Measurements from ENCODE around the gene RPS6KA5. TPM values are rescaled to one million over a fixed set of nuclear protein-coding genes. Genes with fewer than 3 reads are reported as not detected.
A peak's percentile ranks its signal among the peaks of the same experiment; 100 is the strongest.

RPS6KA5 gene
- total RNA-seq, 1 experiment from 2014 or later = 24.2 TPM

GRCh38 chr14:90970167-90970600 is 90.3 kb downstream of the RPS6KA5 start (continued):
- TF ChIP-seq CEBPB (IDR thresholded peaks at IDR 0.05; ENCODE audit: low read depth) (peak; percentile 99), MAX (IDR thresholded peaks at IDR 0.05) (peak; percentile 62), ZFX (IDR thresholded peaks at IDR 0.05) (no peak), FOSL1 (IDR thresholded peaks at IDR 0.05; ENCODE audit: low read depth) (peak; percentile 99)

- Histone ChIP-seq H3K27me3 (ENCODE audit: insufficient read depth, low read length) (no peaks in the 10 kb centered on the region), H3K9me3 (ENCODE audit: control insufficient read depth in 1 of 2, insufficient read depth in 1 of 2, low read depth in 1 of 2, low read length in 2 of 2) (no peaks in the 10 kb centered on the region; a peak in 1 of 4 replicates), H3K4me1 (ENCODE audit: control insufficient read depth in 1 of 2, insufficient read depth in 2 of 2, low read length in 2 of 2) (peaks cover 37 to 77% of the 10 kb centered on the region in 2 experiments), H3K9ac (ENCODE audit: low read length) (peak overlapping the region; percentile 39), H3K36me3 (ENCODE audit: control insufficient read depth in 1 of 2, insufficient read depth in 2 of 2, low read length in 2 of 2) (peaks cover 0 to 12% of the 10 kb centered on the region in 2 experiments; a peak in 2 of 4 replicates), H3K79me2 (ENCODE audit: insufficient read depth, low read length) (no peaks in the 10 kb centered on the region; the same call in 1 of the 2 replicates), H3K4me3 (replicated peaks in 1 of 2; ENCODE audit: low read depth in 1 of 2, low read length in 2 of 2) (peak overlapping the region in 1 of 2 experiments; percentile 15; a peak in 1 of 4 replicates), H2AFZ (ENCODE audit: low read depth, low read length, poor library complexity, severe bottlenecking) (no peak overlapping the region), H4K20me1 (ENCODE audit: insufficient read depth) (no peaks in the 10 kb centered on the region), H3K9me2 (ENCODE audit: insufficient read depth) (no peaks in the 10 kb centered on the region), H3K27ac (ENCODE audit: low read depth, low read length) (peak overlapping the region; percentile 86), H3K4me2 (ENCODE audit: low read length) (peak overlapping the region; percentile 61)
- intact Hi-C loops (cut with micrococcal nuclease) = loop anchor here (1.0 to 2.0 kb wide), 2 partner anchors 91 to 145 kb away; partner anchors contain the start of genes DGLUCY and RPS6KA5
- DNase-seq (ENCODE audit: low read depth, low spot score) (peak; percentile 21), ATAC-seq (peak; percentile 65; the same call in 1 of the 2 replicates)
- CTCF ChIA-PET = interaction anchor here (0.9 to 1.4 kb wide), 2 partner anchors 67 to 91 kb away, joined by 3 to 4 read pairs; partner anchors contain the start of gene RPS6KA5
- TSS peak; percentile 72 for BruUV-seq (replicated peaks)
- POLR2A ChIA-PET = interaction anchor here (0.5 to 1.5 kb wide), 6 partner anchors 18 to 323 kb away, joined by 3 to 4 read pairs (median 3); partner anchors contain the start of gene RPS6KA5
- RAD21 ChIA-PET (ENCODE audit: low non-redundant PET in 1 of 2, low total read pairs in 2 of 2, uncharacterized antibody in 2 of 2, unreplicated experiment in 2 of 2) = interaction anchor here in 1 of 2 experiments (0.7 kb wide), 1 partner anchor 56 kb away, joined by 3 read pairs; no protein-coding TSS in a partner anchor
- TF ChIP-seq CEBPB (IDR thresholded peaks at IDR 0.05; ENCODE audit: low read depth) = no peak
- TF ChIP-seq ATF3 (IDR thresholded peaks at IDR 0.05) = no peak
- no peak for TF ChIP-seq FOSL1 (IDR thresholded peaks at IDR 0.05; ENCODE audit: low read depth)
- TF ChIP-seq YY1 (IDR thresholded peaks at IDR 0.05; ENCODE audit: extremely low read depth, insufficient replicate concordance, low read depth, low read length) = no peak
- no peak for TF ChIP-seq ZFX (IDR thresholded peaks at IDR 0.05)
- no peak for TF ChIP-seq POLR2A (IDR thresholded peaks at IDR 0.05; ENCODE audit: borderline replicate concordance, extremely low read depth, insufficient read depth, insufficient read length)
- TF ChIP-seq REST (IDR thresholded peaks at IDR 0.05; ENCODE audit: low read depth) = no peak
- TF ChIP-seq EGR1 (IDR thresholded peaks at IDR 0.05; ENCODE audit: low read depth) = no peak
- TF ChIP-seq SIN3A (IDR thresholded peaks at IDR 0.05; ENCODE audit: low read depth) = no peak
- no peak for TF ChIP-seq SRF (IDR thresholded peaks at IDR 0.05; ENCODE audit: low read depth)
- no peak for TF ChIP-seq MAX (IDR thresholded peaks at IDR 0.05)
- no peak for TF ChIP-seq CBX3 (IDR thresholded peaks at IDR 0.05; ENCODE audit: low read depth)
- no peak for TF ChIP-seq POLR2AphosphoS5 (IDR thresholded peaks at IDR 0.05; ENCODE audit: low read depth, low read length)
- TF ChIP-seq ZNF274 (IDR thresholded peaks at IDR 0.05; ENCODE audit: low read depth, low read length) = no peak
- TF ChIP-seq ZBTB33 (IDR thresholded peaks at IDR 0.05; ENCODE audit: extremely low read depth, insufficient replicate concordance, low read length) = no peak
- no peak for TF ChIP-seq ELF1 (IDR thresholded peaks at IDR 0.05; ENCODE audit: borderline replicate concordance, low read depth)
- no peak for TF ChIP-seq JUND (IDR thresholded peaks at IDR 0.05)
Observed at GRCh38 chr14:90969531-90970166, 90.8 kb downstream of the RPS6KA5 start.

Measured in HCT116 (cell line).